HepG2 (cell line): ENCODE data around the gene IQCE. TPM values are rescaled to one million over a fixed set of nuclear protein-coding genes. Genes with fewer than 3 reads are reported as not detected.

Experiments
- ADNP ChIP-seq: sonication (generic); formaldehyde crosslinking; IDR thresholded peaks from 2 replicates; pipeline ENCODE4 v1.4.0; 2020; ENCODE audit warnings: missing genetic modification reagents
- BCL6 ChIP-seq: IDR thresholded peaks from 2 replicates; pipeline ENCODE4 v1.6.1; 2016; ENCODE audit warnings: missing genetic modification reagents, missing compliant biosample characterization
- GTF3A ChIP-seq: sonication (generic); formaldehyde crosslinking; conservative IDR thresholded peaks from 2 replicates; pipeline ENCODE4 v1.4.0; 2020; ENCODE audit warnings: mild to moderate bottlenecking, missing genetic modification reagents
- IRF2 ChIP-seq: IDR thresholded peaks from 2 replicates; pipeline ENCODE4 v1.6.1; 2018; ENCODE audit warnings: missing genetic modification reagents, missing compliant biosample characterization
- MAF1 ChIP-seq: sonication (generic); formaldehyde crosslinking; IDR thresholded peaks from 2 replicates; pipeline ENCODE4 v1.5.0; 2020; ENCODE audit warnings: missing genetic modification reagents, borderline replicate concordance
- MAFG ChIP-seq: sonication (generic); formaldehyde crosslinking; IDR thresholded peaks from 2 replicates; pipeline ENCODE4 v1.5.1; 2020; ENCODE audit warnings: mild to moderate bottlenecking, missing genetic modification reagents
- MAX ChIP-seq: IDR thresholded peaks from 2 replicates; pipeline ENCODE4 v1.6.1; 2012; ENCODE audit warnings: inconsistent platforms
- MXD4 ChIP-seq: IDR thresholded peaks from 2 replicates; pipeline ENCODE4 v1.6.1; 2016; ENCODE audit warnings: mild to moderate bottlenecking, missing biosample characterization, missing genetic modification reagents
- MYC ChIP-seq: sonication (generic); formaldehyde crosslinking; IDR thresholded peaks from 2 replicates; pipeline ENCODE4 v1.9.0; 2021; ENCODE audit warnings: missing genetic modification reagents, borderline replicate concordance
- POLR2A ChIP-seq, 2 experiments: IDR thresholded peaks; 2 replicates each; pipeline ENCODE4 v1.6.1; 2011; ENCODE audit warnings: low read depth in 2 of 2, low read length in 2 of 2, mild to moderate bottlenecking in 1 of 2, moderate library complexity in 1 of 2; ENCODE audit not compliant: insufficient read depth in 1 of 2
- PREB ChIP-seq: sonication (generic); formaldehyde crosslinking; IDR thresholded peaks from 2 replicates; pipeline ENCODE4 v1.4.0; 2020; ENCODE audit warnings: missing genetic modification reagents
- RORA ChIP-seq: sonication (generic); formaldehyde crosslinking; IDR thresholded peaks from 2 replicates; pipeline ENCODE4 v1.5.0; 2020; ENCODE audit warnings: mild to moderate bottlenecking, missing genetic modification reagents, moderate library complexity
- SIN3B ChIP-seq: fragments of 150-350 bp; IDR thresholded peaks from 2 replicates; pipeline ENCODE4 v1.6.1; 2014; ENCODE audit warnings: low read length
- TRAFD1 ChIP-seq: sonication (generic); formaldehyde crosslinking; IDR thresholded peaks from 2 replicates; pipeline ENCODE4 v1.5.1; 2020; ENCODE audit warnings: missing genetic modification reagents, mild to moderate bottlenecking, borderline replicate concordance
- ZBTB33 ChIP-seq: sonication (generic); formaldehyde crosslinking; IDR thresholded peaks from 2 replicates; pipeline ENCODE4 v1.4.0; 2020; ENCODE audit warnings: missing genetic modification reagents
- ZBTB7A ChIP-seq: sonication (generic); formaldehyde crosslinking; IDR thresholded peaks from 2 replicates; pipeline ENCODE4 v1.8.0; 2022; ENCODE audit warnings: mild to moderate bottlenecking, missing genetic modification reagents
- ZNF274 ChIP-seq: sonication (generic); formaldehyde crosslinking; IDR thresholded peaks from 2 replicates; pipeline ENCODE4 v1.5.1; 2020; ENCODE audit warnings: mild to moderate bottlenecking, missing genetic modification reagents
- ZNF30 ChIP-seq: sonication (generic); formaldehyde crosslinking; IDR thresholded peaks from 2 replicates; pipeline ENCODE4 v1.5.0; 2020; ENCODE audit warnings: mild to moderate bottlenecking, missing genetic modification reagents
- ZNF670 ChIP-seq: sonication (generic); formaldehyde crosslinking; IDR thresholded peaks from 2 replicates; pipeline ENCODE4 v1.8.0; 2022; ENCODE audit warnings: mild to moderate bottlenecking, missing genetic modification reagents, borderline replicate concordance
- ZSCAN31 ChIP-seq: sonication (generic); formaldehyde crosslinking; IDR thresholded peaks from 2 replicates; pipeline ENCODE4 v1.5.0; 2020; ENCODE audit warnings: low read depth, mild to moderate bottlenecking, missing genetic modification reagents
- polyA plus RNA-seq, 8 experiments: library from polyadenylated mRNA; depleted of rRNA in 3 of 8; stranded (reverse) in 7 of 8; unstranded in 1 of 8; fragments of >200 nt; fragmentation: Illumina TruSeq in 4 of 8; extraction: Trizol in 4 of 8; gene quantifications; 2 replicates each; pipeline versions ENCODE4 v1.2.1 to v1.2.3, GENCODE V29; 2011 to 2016; ENCODE audit warnings: low read depth in 4 of 8, missing spikeins in 1 of 8, mixed read lengths in 1 of 8; ENCODE audit not compliant: insufficient read depth in 1 of 8
- total RNA-seq, 5 experiments: library from RNA; depleted of rRNA; stranded (reverse); fragments of >200 nt; fragmentation: Illumina TruSeq; extraction: Trizol; gene quantifications; 2 replicates each; pipeline ENCODE4 v1.2.3, GENCODE V29; 2016; ENCODE audit warnings: low read depth in 1 of 5
- TF ChIP-seq, protein P1 (sequence below): sonication (generic); formaldehyde crosslinking; IDR thresholded peaks from 2 replicates; pipeline ENCODE4 v1.8.1; 2023; ENCODE audit warnings: missing genetic modification reagents, mild to moderate bottlenecking, borderline replicate concordance
- TF ChIP-seq, protein P2 (sequence below): sonication (generic); formaldehyde crosslinking; conservative IDR thresholded peaks from 2 replicates; pipeline ENCODE4 v1.4.0; 2020; ENCODE audit warnings: missing genetic modification reagents

Gene IQCE
- total and polyA plus RNA-seq, 2 of the 13 experiments (the other 11 are each of a cell fraction or from before 2014, with no cell fraction given): 1.5 to 2.5 TPM

DNA sequence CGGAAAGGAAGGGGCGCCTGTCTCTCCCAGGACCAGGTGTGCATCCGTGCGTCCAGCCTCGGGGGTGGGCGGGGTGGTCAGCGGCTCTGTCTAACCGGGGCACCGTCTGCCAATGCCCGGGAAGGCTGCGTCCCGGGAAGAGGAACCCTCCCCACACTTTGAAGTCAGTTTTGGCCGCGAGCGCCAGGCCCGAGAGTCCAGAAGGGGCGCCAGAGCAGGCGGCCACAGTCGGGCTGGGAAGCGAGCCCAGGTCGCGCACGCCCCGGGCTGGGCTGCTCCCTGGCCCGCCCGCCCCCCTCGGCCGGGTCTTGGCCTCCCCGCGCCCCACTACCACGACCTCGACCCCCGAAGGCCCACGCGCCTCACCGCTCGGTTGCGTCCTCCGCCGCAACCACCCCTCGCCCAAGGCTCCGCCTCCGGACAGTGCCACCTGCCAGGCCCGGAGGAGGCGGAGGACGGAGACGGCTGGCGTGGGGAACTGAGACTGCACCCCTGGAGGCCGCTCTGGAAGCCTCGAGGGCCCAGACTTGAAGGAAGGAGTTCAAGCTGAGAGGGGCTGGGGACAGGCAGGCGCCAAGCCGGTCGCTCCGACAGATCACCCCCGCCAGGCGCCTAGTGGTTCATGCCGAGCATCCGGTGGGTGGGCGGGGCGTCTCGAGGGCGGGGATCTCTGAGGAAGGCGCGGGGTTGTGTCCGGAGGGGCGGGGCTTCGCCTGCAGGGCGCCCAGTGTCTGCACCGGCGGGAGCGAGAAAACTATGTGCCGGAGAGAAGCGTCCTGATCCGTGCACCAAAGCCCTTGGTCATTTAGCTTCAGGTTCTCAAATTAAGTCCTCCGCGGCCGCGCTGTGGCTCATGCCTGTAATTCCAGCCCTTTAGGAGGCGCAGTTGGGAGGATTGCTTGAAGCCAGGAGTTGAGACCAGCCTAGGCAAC is 3.4 kb upstream of the IQCE start, which contains the start of gene BRAT1 (continued):
- TF ChIP-seq MAFG (CRISPR knock-in tag) (no peak), PREB (CRISPR knock-in tag) (no peak), SIN3B (no peak), MXD4 (CRISPR knock-in tag) (no peak), ZNF30 (CRISPR knock-in tag) (no peak), GTF3A (CRISPR knock-in tag) (0 out of 2 replicates have a peak, but pooled peaks have one; percentile 53), MAX (peak; percentile 83; the same call in 1 of the 2 replicates), POLR2A (IDR thresholded peaks at IDR 0.05; ENCODE audit: insufficient read depth in 1 of 2, low read depth in 2 of 2, low read length in 2 of 2) (peak; percentile 58 to 91), BCL6 (CRISPR knock-in tag) (0 out of 2 replicates have a peak, but pooled peaks have one; percentile 7), MYC (peak; percentile 59), ZSCAN31 (CRISPR knock-in tag) (no peak), ZNF274 (CRISPR knock-in tag) (peak; percentile 66; the same call in 1 of the 2 replicates), ZNF670 (CRISPR knock-in tag) (peak; percentile 26; the same call in 1 of the 2 replicates), ZBTB7A (CRISPR knock-in tag) (0 out of 2 replicates have a peak, but pooled peaks have one; percentile 53), TRAFD1 (CRISPR knock-in tag) (no peak), ZBTB33 (CRISPR knock-in tag) (peak; percentile 7; the same call in 1 of the 2 replicates), ADNP (CRISPR knock-in tag) (no peak), RORA (CRISPR knock-in tag) (no peak), MAF1 (CRISPR knock-in tag) (no peak), IRF2 (CRISPR knock-in tag) (no peak)
- TF ChIP-seq, protein P1, sequence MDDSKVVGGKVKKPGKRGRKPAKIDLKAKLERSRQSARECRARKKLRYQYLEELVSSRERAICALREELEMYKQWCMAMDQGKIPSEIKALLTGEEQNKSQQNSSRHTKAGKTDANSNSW (CRISPR knock-in tag): 0 out of 2 replicates have a peak, but pooled peaks have one; percentile 83
- TF ChIP-seq, protein P2, sequence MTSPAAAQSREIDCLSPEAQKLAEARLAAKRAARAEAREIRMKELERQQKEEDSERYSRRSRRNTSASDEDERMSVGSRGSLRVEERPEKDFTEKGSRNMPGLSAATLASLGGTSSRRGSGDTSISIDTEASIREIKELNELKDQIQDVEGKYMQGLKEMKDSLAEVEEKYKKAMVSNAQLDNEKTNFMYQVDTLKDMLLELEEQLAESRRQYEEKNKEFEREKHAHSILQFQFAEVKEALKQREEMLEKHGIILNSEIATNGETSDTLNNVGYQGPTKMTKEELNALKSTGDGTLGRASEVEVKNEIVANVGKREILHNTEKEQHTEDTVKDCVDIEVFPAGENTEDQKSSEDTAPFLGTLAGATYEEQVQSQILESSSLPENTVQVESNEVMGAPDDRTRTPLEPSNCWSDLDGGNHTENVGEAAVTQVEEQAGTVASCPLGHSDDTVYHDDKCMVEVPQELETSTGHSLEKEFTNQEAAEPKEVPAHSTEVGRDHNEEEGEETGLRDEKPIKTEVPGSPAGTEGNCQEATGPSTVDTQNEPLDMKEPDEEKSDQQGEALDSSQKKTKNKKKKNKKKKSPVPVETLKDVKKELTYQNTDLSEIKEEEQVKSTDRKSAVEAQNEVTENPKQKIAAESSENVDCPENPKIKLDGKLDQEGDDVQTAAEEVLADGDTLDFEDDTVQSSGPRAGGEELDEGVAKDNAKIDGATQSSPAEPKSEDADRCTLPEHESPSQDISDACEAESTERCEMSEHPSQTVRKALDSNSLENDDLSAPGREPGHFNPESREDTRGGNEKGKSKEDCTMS: no peak
